ENCODE measurements around the gene PRM3. TPM values are rescaled to one million over a fixed set of nuclear protein-coding genes. Genes with fewer than 3 reads are reported as not detected.
A peak's percentile ranks its signal among the peaks of the same experiment; 100 is the strongest.

PRM3 gene
- total RNA-seq, 1 experiment from 2014 or later, result not detected

DNA sequence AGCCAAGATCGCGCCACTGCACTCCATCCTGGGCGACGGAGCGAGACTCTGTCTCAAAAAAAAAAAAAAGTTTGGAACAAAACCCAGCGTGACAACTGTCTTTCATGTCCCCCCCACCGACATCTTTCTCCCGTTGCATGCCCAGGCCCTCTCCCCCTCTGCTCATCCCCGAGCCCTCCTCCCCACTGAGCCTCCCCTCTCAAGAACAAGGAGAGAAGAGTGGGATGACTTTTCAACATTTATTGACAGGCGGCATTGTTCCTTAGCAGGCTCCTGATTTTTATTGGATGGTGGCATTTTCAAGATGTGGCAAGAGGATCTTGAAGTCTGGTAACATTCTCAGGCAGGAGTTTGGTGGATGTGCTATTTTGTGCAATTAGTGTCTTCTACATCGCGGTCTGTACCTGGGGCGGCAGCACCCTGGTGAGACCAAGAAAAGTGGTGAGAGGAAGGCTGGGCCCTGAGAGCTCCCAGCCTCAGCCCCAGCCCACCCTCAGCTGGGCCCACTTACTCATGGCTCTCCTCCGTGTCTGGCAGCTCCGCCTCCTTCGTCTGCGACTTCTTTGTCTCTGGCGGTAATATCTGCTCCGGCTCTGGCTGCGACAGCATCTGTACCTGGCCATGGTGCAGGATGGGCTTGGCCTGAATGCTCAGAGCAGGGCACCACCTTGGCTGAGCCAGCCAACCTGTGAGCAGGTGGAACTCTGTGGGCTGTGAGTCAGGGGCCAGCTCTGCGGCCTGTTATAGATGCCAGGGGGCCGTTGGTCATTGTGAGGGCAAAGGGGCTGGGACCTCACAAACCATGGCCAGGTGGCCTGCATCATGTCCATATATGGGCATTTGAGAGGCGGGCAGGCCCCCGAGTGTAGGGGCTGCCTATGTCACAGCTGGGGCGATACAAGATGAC, 7.4 kb upstream of the PRM3 start, which contains the start of gene PRM1:
Gene PRM1 (minus strand): TSS at position 715 of the 907 bp plus-strand sequence. CDS start 92 bp downstream, at position 623.
- intact Hi-C loops (cut with micrococcal nuclease; ENCODE audit: unreplicated experiment), result no loop called here
- no peak for DNase-seq
- ChIA-PET CTCF (interaction anchor here (0.6 kb wide), 1 partner anchor 17 kb away, joined by 3 read pairs; no protein-coding TSS in a partner anchor), POLR2A (interaction anchor here (1.3 kb wide), 1 partner anchor 25 kb away, joined by 21 read pairs; the partner anchor contains the start of gene SOCS1)
- Mint-ChIP-seq H3K36me3 (ENCODE audit: insufficient read depth, unreplicated experiment) (no peaks in the 10 kb centered on the region), H3K9me3 (ENCODE audit: unreplicated experiment) (no peaks in the 10 kb centered on the region), H3K27ac (ENCODE audit: unreplicated experiment) (peak within 1 kb of the TSS; percentile 87), H3K4me3 (ENCODE audit: unreplicated experiment) (peak within 1 kb of the TSS; percentile 38), H3K27me3 (ENCODE audit: insufficient read depth, unreplicated experiment) (no peaks in the 10 kb centered on the region), H3K4me1 (ENCODE audit: low read depth, unreplicated experiment) (peaks cover 16% of the 10 kb centered on the region)
- H3K4me1 ChIP-seq, result peaks cover 21% of the 10 kb centered on the region
- no peaks in the 10 kb centered on the region for H3K9me3 ChIP-seq
- TF ChIP-seq, protein P1, sequence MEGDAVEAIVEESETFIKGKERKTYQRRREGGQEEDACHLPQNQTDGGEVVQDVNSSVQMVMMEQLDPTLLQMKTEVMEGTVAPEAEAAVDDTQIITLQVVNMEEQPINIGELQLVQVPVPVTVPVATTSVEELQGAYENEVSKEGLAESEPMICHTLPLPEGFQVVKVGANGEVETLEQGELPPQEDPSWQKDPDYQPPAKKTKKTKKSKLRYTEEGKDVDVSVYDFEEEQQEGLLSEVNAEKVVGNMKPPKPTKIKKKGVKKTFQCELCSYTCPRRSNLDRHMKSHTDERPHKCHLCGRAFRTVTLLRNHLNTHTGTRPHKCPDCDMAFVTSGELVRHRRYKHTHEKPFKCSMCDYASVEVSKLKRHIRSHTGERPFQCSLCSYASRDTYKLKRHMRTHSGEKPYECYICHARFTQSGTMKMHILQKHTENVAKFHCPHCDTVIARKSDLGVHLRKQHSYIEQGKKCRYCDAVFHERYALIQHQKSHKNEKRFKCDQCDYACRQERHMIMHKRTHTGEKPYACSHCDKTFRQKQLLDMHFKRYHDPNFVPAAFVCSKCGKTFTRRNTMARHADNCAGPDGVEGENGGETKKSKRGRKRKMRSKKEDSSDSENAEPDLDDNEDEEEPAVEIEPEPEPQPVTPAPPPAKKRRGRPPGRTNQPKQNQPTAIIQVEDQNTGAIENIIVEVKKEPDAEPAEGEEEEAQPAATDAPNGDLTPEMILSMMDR (IDR thresholded peaks at IDR 0.05; ENCODE audit: insufficient read depth in 1 of 2, low read depth in 1 of 2, low read length in 1 of 2, severe bottlenecking in 1 of 2, unreplicated experiment in 1 of 2), result no peak
- H3K4me3 ChIP-seq (ENCODE audit: low read depth, low read length), result no peak within 1 kb of the TSS
- no peaks in the 10 kb centered on the region for H3K36me3 ChIP-seq (ENCODE audit: control insufficient read depth, insufficient read depth, low read length)
- BruUV-seq (replicated peaks), result no TSS peak
- no peaks in the 10 kb centered on the region for H3K27me3 ChIP-seq (replicated peaks; ENCODE audit: control insufficient read depth, insufficient read depth, low read length)

- CTCF ChIA-PET, result interaction anchor here (1.0 to 1.8 kb wide), 2 partner anchors 23 to 78 kb away, joined by 3 to 29 read pairs; partner anchors contain the start of gene SOCS1
- no peaks in the 10 kb centered on the region for H3K9me3 ChIP-seq
- H3K27me3 Mint-ChIP-seq (ENCODE audit: insufficient read depth, unreplicated experiment), result no peaks in the 10 kb centered on the region
- peak overlapping the region; percentile 87 for H3K27ac Mint-ChIP-seq (ENCODE audit: unreplicated experiment)
- no peak for DNase-seq
- H3K4me1 Mint-ChIP-seq (ENCODE audit: low read depth, unreplicated experiment), result peaks cover 16% of the 10 kb centered on the region
- POLR2A ChIA-PET, result interaction anchor here (1.0 to 1.3 kb wide), 2 partner anchors 18 to 23 kb away, joined by 9 to 21 read pairs; partner anchors contain the start of gene SOCS1
- TF ChIP-seq, protein P1 (IDR thresholded peaks at IDR 0.05; ENCODE audit: insufficient read depth in 1 of 2, low read depth in 1 of 2, low read length in 1 of 2, severe bottlenecking in 1 of 2, unreplicated experiment in 1 of 2), result no peak
- peaks cover 21% of the 10 kb centered on the region for H3K4me1 ChIP-seq
- peak overlapping the region; percentile 38 for H3K4me3 Mint-ChIP-seq (ENCODE audit: unreplicated experiment)
- no peaks in the 10 kb centered on the region for H3K27me3 ChIP-seq (replicated peaks; ENCODE audit: control insufficient read depth, insufficient read depth, low read length)
- intact Hi-C loops (cut with micrococcal nuclease; ENCODE audit: unreplicated experiment), result loop anchor here (2.0 kb wide), 1 partner anchor 22 kb away; the partner anchor contains the start of gene SOCS1
- no peaks in the 10 kb centered on the region for H3K36me3 Mint-ChIP-seq (ENCODE audit: insufficient read depth, unreplicated experiment)
- H3K9me3 Mint-ChIP-seq (ENCODE audit: unreplicated experiment), result no peaks in the 10 kb centered on the region
- H3K4me3 ChIP-seq (ENCODE audit: low read depth, low read length), result no peak overlapping the region
- H3K36me3 ChIP-seq (ENCODE audit: control insufficient read depth, insufficient read depth, low read length), result no peaks in the 10 kb centered on the region
- no TSS peak for BruUV-seq (replicated peaks)
Measured at GRCh38 chr16:11278681-11279628, 5.5 kb upstream of the PRM3 start.
